DND-41 (cell line): ENCODE data around the gene BMPR1A.

ENCODE experiments used
- ATAC-seq: fragments of 200-7000 bp; cut with Tn5 transposase; 3 replicates; pipeline ENCODE4 v1.9.1; 2021; ENCODE audit warnings: low read depth; ENCODE audit not compliant: insufficient read depth
- DNase-seq: peaks from one replicate; pipeline ENCODE4 v3.0.0-alpha.2; 2020
- H2AFZ ChIP-seq: 2 replicates; pipeline ENCODE4 v1.6.0; 2012; ENCODE audit warnings: low read depth, low read length
- H3K27ac ChIP-seq: 2 replicates; pipeline ENCODE4 v1.5.1; 2012; ENCODE audit warnings: low read length, inconsistent platforms
- H3K27me3 ChIP-seq: fragments of 200-600 bp; sonication (generic); 2 replicates; pipeline ENCODE4 v1.6.0; 2012; ENCODE audit warnings: low read length, mild to moderate bottlenecking, inconsistent platforms; ENCODE audit not compliant: insufficient read depth, poor library complexity
- H3K36me3 ChIP-seq: 2 replicates; pipeline ENCODE4 v1.5.1; 2012; ENCODE audit warnings: low read length, inconsistent platforms; ENCODE audit not compliant: insufficient read depth
- H3K4me1 ChIP-seq: 2 replicates; pipeline ENCODE4 v1.5.1; 2012; ENCODE audit warnings: mild to moderate bottlenecking, low read length; ENCODE audit not compliant: insufficient read depth
- H3K4me2 ChIP-seq: 2 replicates; pipeline ENCODE4 v1.6.0; 2012; ENCODE audit warnings: mild to moderate bottlenecking, moderate library complexity, low read length, inconsistent platforms; ENCODE audit not compliant: insufficient read depth
- H3K4me3 ChIP-seq, 2 experiments: fragments of 200-600 bp in 1 of 2; shearing (Covaris generic) in 1 of 2; 2 replicates each; pipeline ENCODE4 v1.5.1; 2012 to 2016; ENCODE audit warnings: inconsistent platforms in 2 of 2, low read length in 2 of 2, mild to moderate bottlenecking in 2 of 2, low read depth in 1 of 2, moderate library complexity in 1 of 2
- H3K79me2 ChIP-seq: 2 replicates; pipeline ENCODE4 v1.6.0; 2012; ENCODE audit warnings: low read length, inconsistent platforms; ENCODE audit not compliant: insufficient read depth
- H3K9ac ChIP-seq: 2 replicates; pipeline ENCODE4 v1.6.0; 2012; ENCODE audit warnings: low read depth, mild to moderate bottlenecking, inconsistent platforms, low read length, moderate library complexity
- H3K9me3 ChIP-seq: 2 replicates; pipeline ENCODE4 v1.5.1; 2012; ENCODE audit warnings: low read length, moderate library complexity, mild to moderate bottlenecking, inconsistent platforms; ENCODE audit not compliant: insufficient read depth, severe bottlenecking
- H4K20me1 ChIP-seq: 2 replicates; pipeline ENCODE4 v1.6.0; 2012; ENCODE audit warnings: low read length; ENCODE audit not compliant: insufficient read depth
- CTCF ChIP-seq: IDR thresholded peaks from 2 replicates; pipeline ENCODE4 v1.5.1; 2012; ENCODE audit warnings: borderline replicate concordance, low read length, moderate library complexity, mild to moderate bottlenecking; ENCODE audit not compliant: poor library complexity, severe bottlenecking; ENCODE audit errors: extremely low read depth
- EZH2 ChIP-seq: IDR thresholded peaks from 3 replicates; pipeline ENCODE4 v1.6.1; 2012; ENCODE audit warnings: borderline replicate concordance, low read depth, mild to moderate bottlenecking, moderate library complexity, low read length, inconsistent platforms; ENCODE audit not compliant: severe bottlenecking

Gene BMPR1A

GRCh38 chr10:86942441-86943315 is 186.3 kb downstream of the BMPR1A start:
- no peak overlapping the region for H3K4me3 ChIP-seq
- H3K79me2 ChIP-seq = no peaks in the 10 kb centered on the region
- ATAC-seq = no peak
- no peaks in the 10 kb centered on the region for H3K27me3 ChIP-seq
- TF ChIP-seq EZH2 (no peak), CTCF (no peak)
- H3K9me3 ChIP-seq = no peaks in the 10 kb centered on the region
- no peak overlapping the region for H3K9ac ChIP-seq
- no peak overlapping the region for H3K4me2 ChIP-seq
- H3K36me3 ChIP-seq = no peaks in the 10 kb centered on the region
- peaks cover 4% of the 10 kb centered on the region for H3K4me1 ChIP-seq
- H2AFZ ChIP-seq = no peak overlapping the region
- H4K20me1 ChIP-seq = peaks cover 6% of the 10 kb centered on the region; the same call in 1 of the 2 replicates
- DNase-seq = no peak
- no peak overlapping the region for H3K27ac ChIP-seq

GRCh38 chr10:86943316-86944030 is 187.1 kb downstream of the BMPR1A start:
- Histone ChIP-seq H3K9ac (no peak overlapping the region), H3K27me3 (no peaks in the 10 kb centered on the region), H3K27ac (no peak overlapping the region), H2AFZ (no peak overlapping the region), H3K4me3 (no peak overlapping the region), H4K20me1 (peaks cover 6% of the 10 kb centered on the region; the same call in 1 of the 2 replicates), H3K79me2 (no peaks in the 10 kb centered on the region), H3K4me2 (no peak overlapping the region), H3K36me3 (no peaks in the 10 kb centered on the region), H3K4me1 (peaks cover 4% of the 10 kb centered on the region), H3K9me3 (no peaks in the 10 kb centered on the region)
- TF ChIP-seq EZH2 = no peak
- TF ChIP-seq CTCF = no peak
- no peak for DNase-seq
- ATAC-seq = no peak

GRCh38 chr10:86944031-86944419 is 187.6 kb downstream of the BMPR1A start:
- Histone ChIP-seq H3K27ac (no peak overlapping the region), H3K4me1 (peaks cover 4% of the 10 kb centered on the region), H3K4me3 (no peak overlapping the region), H3K9ac (no peak overlapping the region), H4K20me1 (peaks cover 6% of the 10 kb centered on the region; the same call in 1 of the 2 replicates), H3K4me2 (no peak overlapping the region), H3K27me3 (no peaks in the 10 kb centered on the region), H3K79me2 (no peaks in the 10 kb centered on the region), H3K9me3 (no peaks in the 10 kb centered on the region), H3K36me3 (no peaks in the 10 kb centered on the region), H2AFZ (no peak overlapping the region)
- DNase-seq (no peak), ATAC-seq (no peak)
- TF ChIP-seq EZH2 (no peak), CTCF (no peak)
